Nephron progenitor cell (in vitro differentiated cells): ENCODE data around the gene AGPS.

Experiments
- DNase-seq: peaks from one replicate; pipeline ENCODE4 v3.0.0; 2021
- H3K27ac Mint-ChIP-seq: 2 replicates; pipeline ENCODE4 v1.8.0; 2021; ENCODE audit warnings: mild to moderate bottlenecking, moderate library complexity, mixed read lengths
- H3K27me3 Mint-ChIP-seq: 2 replicates; pipeline ENCODE4 v1.8.0; 2021; ENCODE audit warnings: mild to moderate bottlenecking, low read depth, mixed read lengths; ENCODE audit not compliant: poor library complexity
- H3K36me3 Mint-ChIP-seq: 2 replicates; pipeline ENCODE4 v1.8.0; 2021; ENCODE audit warnings: low read depth, mixed read lengths
- H3K4me1 Mint-ChIP-seq: 2 replicates; pipeline ENCODE4 v1.8.0; 2021; ENCODE audit warnings: mixed read lengths
- H3K4me3 Mint-ChIP-seq: 2 replicates; pipeline ENCODE4 v1.8.0; 2021; ENCODE audit warnings: mild to moderate bottlenecking, moderate library complexity, mixed read lengths
- H3K9me3 Mint-ChIP-seq: 2 replicates; pipeline ENCODE4 v1.8.0; 2021; ENCODE audit warnings: mild to moderate bottlenecking, moderate library complexity, mixed read lengths
- TF ChIP-seq, protein P1 (sequence below): fragments of 200-600 bp; sonication (generic); IDR thresholded peaks from 2 replicates; pipeline ENCODE4 v1.5.0; 2021; ENCODE audit warnings: antibody characterized with exemption

The AGPS gene

GRCh38 chr2:177556153-177556552 is 163.6 kb downstream of the AGPS start:
- Mint-ChIP-seq H3K27ac (no peak overlapping the region), H3K4me3 (no peak overlapping the region), H3K9me3 (peaks cover 26% of the 10 kb centered on the region), H3K4me1 (peaks cover 14% of the 10 kb centered on the region), H3K36me3 (peaks cover 5% of the 10 kb centered on the region), H3K27me3 (peaks cover 14% of the 10 kb centered on the region)
- no peak for DNase-seq
- TF ChIP-seq, protein P1, sequence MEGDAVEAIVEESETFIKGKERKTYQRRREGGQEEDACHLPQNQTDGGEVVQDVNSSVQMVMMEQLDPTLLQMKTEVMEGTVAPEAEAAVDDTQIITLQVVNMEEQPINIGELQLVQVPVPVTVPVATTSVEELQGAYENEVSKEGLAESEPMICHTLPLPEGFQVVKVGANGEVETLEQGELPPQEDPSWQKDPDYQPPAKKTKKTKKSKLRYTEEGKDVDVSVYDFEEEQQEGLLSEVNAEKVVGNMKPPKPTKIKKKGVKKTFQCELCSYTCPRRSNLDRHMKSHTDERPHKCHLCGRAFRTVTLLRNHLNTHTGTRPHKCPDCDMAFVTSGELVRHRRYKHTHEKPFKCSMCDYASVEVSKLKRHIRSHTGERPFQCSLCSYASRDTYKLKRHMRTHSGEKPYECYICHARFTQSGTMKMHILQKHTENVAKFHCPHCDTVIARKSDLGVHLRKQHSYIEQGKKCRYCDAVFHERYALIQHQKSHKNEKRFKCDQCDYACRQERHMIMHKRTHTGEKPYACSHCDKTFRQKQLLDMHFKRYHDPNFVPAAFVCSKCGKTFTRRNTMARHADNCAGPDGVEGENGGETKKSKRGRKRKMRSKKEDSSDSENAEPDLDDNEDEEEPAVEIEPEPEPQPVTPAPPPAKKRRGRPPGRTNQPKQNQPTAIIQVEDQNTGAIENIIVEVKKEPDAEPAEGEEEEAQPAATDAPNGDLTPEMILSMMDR: no peak

DNA sequence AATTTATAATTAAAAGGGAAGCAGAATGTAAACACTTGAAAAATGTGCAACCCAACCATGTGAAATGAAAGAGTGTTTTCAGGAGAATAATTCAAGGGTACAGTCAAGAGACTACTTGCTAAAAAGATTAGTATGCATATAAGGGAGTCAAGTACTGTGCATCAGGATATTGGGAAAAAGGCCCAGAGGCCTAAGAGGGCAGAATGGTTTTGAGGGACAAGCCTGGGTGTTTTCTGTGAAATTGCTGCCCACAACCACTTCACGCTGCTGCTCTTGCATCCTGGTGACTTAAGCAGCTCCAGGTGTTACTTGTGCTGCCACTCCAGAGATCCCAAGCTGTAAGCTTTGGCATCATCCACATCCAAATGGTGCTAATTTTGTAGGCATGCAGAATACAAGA is 165.2 kb downstream of the AGPS start:
- Mint-ChIP-seq H3K9me3 (peaks cover 23% of the 10 kb centered on the region), H3K27ac (no peak overlapping the region), H3K36me3 (no peaks in the 10 kb centered on the region), H3K4me3 (no peak overlapping the region), H3K27me3 (peaks cover 10% of the 10 kb centered on the region), H3K4me1 (peaks cover 11% of the 10 kb centered on the region)
- TF ChIP-seq, protein P1: no peak
- no peak for DNase-seq

- Mint-ChIP-seq H3K4me1 (no peaks in the 10 kb centered on the region), H3K27me3 (peaks cover 10% of the 10 kb centered on the region), H3K9me3 (peaks cover 20% of the 10 kb centered on the region), H3K36me3 (no peaks in the 10 kb centered on the region), H3K27ac (no peak overlapping the region), H3K4me3 (no peak overlapping the region)
- no peak for DNase-seq
- TF ChIP-seq, protein P1: no peak
Measured at GRCh38 chr2:177559638-177560037, 167.1 kb downstream of the AGPS start.

- Mint-ChIP-seq H3K36me3 (no peaks in the 10 kb centered on the region), H3K4me1 (peaks cover 38% of the 10 kb centered on the region), H3K4me3 (no peak overlapping the region), H3K9me3 (no peaks in the 10 kb centered on the region), H3K27me3 (peaks cover 4% of the 10 kb centered on the region), H3K27ac (no peak overlapping the region)
- DNase-seq: no peak
- TF ChIP-seq, protein P1: no peak
Measured at GRCh38 chr2:177568390-177568789, 175.8 kb downstream of the AGPS start.

DNA sequence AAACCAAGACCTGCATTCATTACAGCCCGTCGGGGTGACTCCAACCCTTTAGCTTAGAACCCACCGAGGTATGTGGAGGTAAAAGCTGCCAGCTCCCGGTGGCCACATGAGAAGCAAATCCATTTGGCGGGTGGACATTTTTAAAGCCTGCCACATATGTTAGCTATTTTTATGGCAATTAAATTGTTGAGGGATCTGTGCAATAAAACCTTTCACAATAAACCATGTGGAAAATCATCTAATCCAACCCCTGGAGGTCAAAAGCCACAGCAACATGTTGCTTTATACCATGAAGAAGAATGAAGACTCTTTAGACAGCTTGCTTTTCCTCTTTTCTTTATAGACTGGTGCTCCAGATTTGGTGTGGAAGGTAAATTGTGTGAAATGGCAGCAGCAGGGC is 176.3 kb downstream of the AGPS start:
- Mint-ChIP-seq H3K36me3 (no peaks in the 10 kb centered on the region), H3K27ac (no peak overlapping the region), H3K9me3 (no peaks in the 10 kb centered on the region), H3K27me3 (peaks cover 4% of the 10 kb centered on the region), H3K4me3 (no peak overlapping the region), H3K4me1 (peaks cover 43% of the 10 kb centered on the region)
- DNase-seq: no peak
- TF ChIP-seq, protein P1: no peak

DNA sequence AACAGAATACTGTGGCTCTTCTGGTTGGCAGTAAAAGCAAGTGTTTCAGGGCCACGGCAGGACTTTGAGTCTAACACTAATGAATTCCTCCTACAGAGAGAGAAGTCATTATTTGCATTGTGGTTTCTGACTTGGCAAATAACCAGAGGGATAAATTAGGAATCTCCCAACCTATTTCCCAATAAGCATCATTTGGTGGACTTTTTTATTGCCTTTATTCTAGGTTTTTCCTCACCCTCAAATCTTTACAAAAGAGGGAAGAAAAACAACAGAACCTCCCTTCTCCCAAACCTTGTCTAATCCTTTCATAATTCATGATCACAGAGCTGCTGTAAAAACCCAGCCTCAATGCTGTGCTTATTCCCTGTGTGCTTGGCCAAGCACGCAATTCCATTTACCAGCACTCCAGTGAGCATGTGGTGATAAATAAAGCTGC is 179.7 kb downstream of the AGPS start:
- Mint-ChIP-seq H3K4me1 (peaks cover 63% of the 10 kb centered on the region), H3K9me3 (no peaks in the 10 kb centered on the region), H3K36me3 (no peaks in the 10 kb centered on the region), H3K27me3 (peaks cover 4% of the 10 kb centered on the region), H3K4me3 (peak overlapping the region; percentile 50), H3K27ac (peak overlapping the region; percentile 98)
- DNase-seq: peak; percentile 46
- TF ChIP-seq, protein P1: no peak
